ENCODE results near the gene PTDSS2.

The PTDSS2 gene

GRCh38 chr11:518463-519202 lies 68.6 kb downstream of the PTDSS2 start:
- peak overlapping the region; percentile 32 for H3K4me3 ChIP-seq (ENCODE audit: low read depth, low read length)
- DNase-seq (ENCODE audit: low read depth): peak; percentile 94
- peak; percentile 88 for TF ChIP-seq MAX (IDR thresholded peaks at IDR 0.05; ENCODE audit: low read depth, low read length)
- peak; percentile 60 for TF ChIP-seq CTCF (IDR thresholded peaks at IDR 0.05; ENCODE audit: low read depth, low read length)
- TF ChIP-seq POLR2A (IDR thresholded peaks at IDR 0.05; ENCODE audit: extremely low read depth, insufficient read length): peak; percentile 63
- TF ChIP-seq MYC (IDR thresholded peaks at IDR 0.05; ENCODE audit: low read depth, low read length): peak; percentile 88

- TF ChIP-seq MYC (IDR thresholded peaks at IDR 0.05; ENCODE audit: low read depth, low read length) (no peak), CTCF (IDR thresholded peaks at IDR 0.05; ENCODE audit: low read depth, low read length) (peak; percentile 36), POLR2A (IDR thresholded peaks at IDR 0.05; ENCODE audit: extremely low read depth, insufficient read length) (no peak)
- no peak for DNase-seq (ENCODE audit: low read depth)
- no peak overlapping the region for H3K4me3 ChIP-seq (ENCODE audit: low read depth, low read length)
Measured at GRCh38 chr11:520428-521176, 70.5 kb downstream of the PTDSS2 start.

- no peak for DNase-seq (ENCODE audit: low read depth)
- TF ChIP-seq CTCF (IDR thresholded peaks at IDR 0.05; ENCODE audit: low read depth, low read length): no peak
- TF ChIP-seq MAX (IDR thresholded peaks at IDR 0.05; ENCODE audit: low read depth, low read length): no peak
- no peak for TF ChIP-seq MYC (IDR thresholded peaks at IDR 0.05; ENCODE audit: low read depth, low read length)
- TF ChIP-seq POLR2A (IDR thresholded peaks at IDR 0.05; ENCODE audit: extremely low read depth, insufficient read length): no peak
- H3K4me3 ChIP-seq (ENCODE audit: low read depth, low read length): no peak overlapping the region
Measured at GRCh38 chr11:521177-521688, 71.2 kb downstream of the PTDSS2 start.

- DNase-seq (ENCODE audit: low read depth): no peak
- H3K4me3 ChIP-seq (ENCODE audit: low read depth, low read length): no peak overlapping the region
- no peak for TF ChIP-seq POLR2A (IDR thresholded peaks at IDR 0.05; ENCODE audit: extremely low read depth, insufficient read length)
Measured at GRCh38 chr11:526192-526591, 76.1 kb downstream of the PTDSS2 start.

- no peak overlapping the region for H3K4me3 ChIP-seq (ENCODE audit: low read depth, low read length)
- DNase-seq (ENCODE audit: low read depth): no peak
- no peak for TF ChIP-seq MAX (IDR thresholded peaks at IDR 0.05; ENCODE audit: low read depth, low read length)
- TF ChIP-seq MYC (IDR thresholded peaks at IDR 0.05; ENCODE audit: low read depth, low read length): no peak
- no peak for TF ChIP-seq POLR2A (IDR thresholded peaks at IDR 0.05; ENCODE audit: extremely low read depth, insufficient read length)
- no peak for TF ChIP-seq CTCF (IDR thresholded peaks at IDR 0.05; ENCODE audit: low read depth, low read length)
Measured at GRCh38 chr11:528166-528814, 78.2 kb downstream of the PTDSS2 start.

Measured in NB4 (cell line).